Ishikawa (cell line): ENCODE measurements around the gene MTCH2.

Experiments
- ZBTB7A ChIP-seq: IDR thresholded peaks from 2 replicates; pipeline ENCODE4 v1.6.1; 2012; ENCODE audit warnings: low read depth
- TF ChIP-seq, protein P1 (sequence below): IDR thresholded peaks from 2 replicates; pipeline ENCODE4 v1.6.1; 2012; ENCODE audit warnings: low read depth, mild to moderate bottlenecking

GRCh38 chr11:47595029-47595428, 47.3 kb downstream of the MTCH2 start:
- TF ChIP-seq ZBTB7A, result no peak
- TF ChIP-seq, protein P1, sequence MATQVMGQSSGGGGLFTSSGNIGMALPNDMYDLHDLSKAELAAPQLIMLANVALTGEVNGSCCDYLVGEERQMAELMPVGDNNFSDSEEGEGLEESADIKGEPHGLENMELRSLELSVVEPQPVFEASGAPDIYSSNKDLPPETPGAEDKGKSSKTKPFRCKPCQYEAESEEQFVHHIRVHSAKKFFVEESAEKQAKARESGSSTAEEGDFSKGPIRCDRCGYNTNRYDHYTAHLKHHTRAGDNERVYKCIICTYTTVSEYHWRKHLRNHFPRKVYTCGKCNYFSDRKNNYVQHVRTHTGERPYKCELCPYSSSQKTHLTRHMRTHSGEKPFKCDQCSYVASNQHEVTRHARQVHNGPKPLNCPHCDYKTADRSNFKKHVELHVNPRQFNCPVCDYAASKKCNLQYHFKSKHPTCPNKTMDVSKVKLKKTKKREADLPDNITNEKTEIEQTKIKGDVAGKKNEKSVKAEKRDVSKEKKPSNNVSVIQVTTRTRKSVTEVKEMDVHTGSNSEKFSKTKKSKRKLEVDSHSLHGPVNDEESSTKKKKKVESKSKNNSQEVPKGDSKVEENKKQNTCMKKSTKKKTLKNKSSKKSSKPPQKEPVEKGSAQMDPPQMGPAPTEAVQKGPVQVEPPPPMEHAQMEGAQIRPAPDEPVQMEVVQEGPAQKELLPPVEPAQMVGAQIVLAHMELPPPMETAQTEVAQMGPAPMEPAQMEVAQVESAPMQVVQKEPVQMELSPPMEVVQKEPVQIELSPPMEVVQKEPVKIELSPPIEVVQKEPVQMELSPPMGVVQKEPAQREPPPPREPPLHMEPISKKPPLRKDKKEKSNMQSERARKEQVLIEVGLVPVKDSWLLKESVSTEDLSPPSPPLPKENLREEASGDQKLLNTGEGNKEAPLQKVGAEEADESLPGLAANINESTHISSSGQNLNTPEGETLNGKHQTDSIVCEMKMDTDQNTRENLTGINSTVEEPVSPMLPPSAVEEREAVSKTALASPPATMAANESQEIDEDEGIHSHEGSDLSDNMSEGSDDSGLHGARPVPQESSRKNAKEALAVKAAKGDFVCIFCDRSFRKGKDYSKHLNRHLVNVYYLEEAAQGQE, result no peak
